Ectodermal cell (in vitro differentiated cells): Measurements from ENCODE around the gene WASF2.
"Not testable (repeated sequence)": the region's sequence is repeated elsewhere in the genome, so short reads cannot be mapped to it uniquely, and the experiment has no call there.

Source experiments
- H3K27ac ChIP-seq: 2 replicates; pipeline ENCODE4 v1.7.0; 2013; ENCODE audit warnings: mild to moderate bottlenecking, low read depth, low read length; ENCODE audit not compliant: insufficient read depth, poor library complexity, severe bottlenecking
- H3K27me3 ChIP-seq: 2 replicates; pipeline ENCODE4 v1.7.0; 2013; ENCODE audit warnings: mild to moderate bottlenecking, low read length; ENCODE audit not compliant: insufficient read depth, control insufficient read depth, poor library complexity, severe bottlenecking
- H3K36me3 ChIP-seq: one replicate; pipeline ENCODE4 v1.7.0; 2013; ENCODE audit warnings: low read length; ENCODE audit not compliant: control insufficient read depth, insufficient read depth
- H3K4me1 ChIP-seq: one replicate; pipeline ENCODE4 v1.7.0; 2013; ENCODE audit warnings: low read length; ENCODE audit not compliant: control insufficient read depth, insufficient read depth
- H3K4me3 ChIP-seq: 2 replicates; pipeline ENCODE4 v1.7.0; 2013; ENCODE audit warnings: low read depth, low read length, control low read depth; ENCODE audit not compliant: insufficient read depth
- H3K9me3 ChIP-seq: 2 replicates; pipeline ENCODE4 v1.7.0; 2013; ENCODE audit warnings: mild to moderate bottlenecking, low read length, moderate library complexity; ENCODE audit not compliant: control insufficient read depth
- WGBS, 2 experiments: methylation state at CpG; one replicate each; pipeline ENCODE4 v1.1.7; 2013; ENCODE audit warnings: missing lambda C conversion rate in 2 of 2; 5-methylcytosine and 5-hydroxymethylcytosine counted together

Gene WASF2

GRCh38 chr1:27438621-27439061, 51.3 kb downstream of the WASF2 start:
- H3K4me1 ChIP-seq, result peaks cover 18% of the 10 kb centered on the region
- H3K36me3 ChIP-seq, result no peaks in the 10 kb centered on the region
- no peak overlapping the region for H3K27ac ChIP-seq
- H3K4me3 ChIP-seq, result no peak overlapping the region
- no peaks in the 10 kb centered on the region for H3K9me3 ChIP-seq
- 86 to 95% methylated on average over 1 of the region's 1 CpG for WGBS, 2 experiments
- H3K27me3 ChIP-seq, result no peaks in the 10 kb centered on the region

GRCh38 chr1:27436204-27437159, 53.5 kb downstream of the WASF2 start:
- Histone ChIP-seq H3K36me3 (no peaks in the 10 kb centered on the region), H3K4me1 (peaks cover 18% of the 10 kb centered on the region), H3K9me3 (no peaks in the 10 kb centered on the region), H3K27me3 (no peaks in the 10 kb centered on the region), H3K27ac (no peak overlapping the region), H3K4me3 (no peak overlapping the region)
- WGBS, 2 experiments, result 83 to 85% methylated on average over 4 to 5 of the region's 5 CpGs

- H3K27me3 ChIP-seq, result no peaks in the 10 kb centered on the region
- H3K4me3 ChIP-seq, result no peak overlapping the region
- H3K9me3 ChIP-seq, result no peaks in the 10 kb centered on the region
- no peak overlapping the region for H3K27ac ChIP-seq
- peaks cover 18% of the 10 kb centered on the region for H3K4me1 ChIP-seq
- WGBS, 2 experiments, result 98 to 100% methylated on average over 1 to 2 of the region's 2 CpGs
- no peaks in the 10 kb centered on the region for H3K36me3 ChIP-seq
These were observed 54.3 kb downstream of the WASF2 start for GRCh38 chr1:27435566-27436203.

GRCh38 chr1:27433706-27434105, 56.3 kb downstream of the WASF2 start:
- H3K27me3 ChIP-seq, result no peaks in the 10 kb centered on the region
- no peak overlapping the region for H3K4me3 ChIP-seq
- H3K9me3 ChIP-seq, result no peaks in the 10 kb centered on the region
- H3K4me1 ChIP-seq, result peaks cover 26% of the 10 kb centered on the region
- WGBS, 2 experiments, result 96 to 98% methylated on average over 2 to 3 of the region's 3 CpGs
- no peak overlapping the region for H3K27ac ChIP-seq
- H3K36me3 ChIP-seq, result no peaks in the 10 kb centered on the region

GRCh38 chr1:27432725-27433124, 57.2 kb downstream of the WASF2 start:
- not testable (repeated sequence) for H3K9me3 ChIP-seq, H3K27me3 ChIP-seq, H3K27ac ChIP-seq, H3K36me3 ChIP-seq, H3K4me3 ChIP-seq
- peaks cover 35% of the 10 kb centered on the region for H3K4me1 ChIP-seq
- WGBS, 2 experiments, result no CpG with 5 or more reads among the region's 1 CpG

GRCh38 chr1:27431601-27431940, 58.4 kb downstream of the WASF2 start:
- no peak overlapping the region for H3K4me3 ChIP-seq
- no peak overlapping the region for H3K27ac ChIP-seq
- H3K4me1 ChIP-seq, result peaks cover 39% of the 10 kb centered on the region
- no peaks in the 10 kb centered on the region for H3K9me3 ChIP-seq
- H3K27me3 ChIP-seq, result no peaks in the 10 kb centered on the region
- no peaks in the 10 kb centered on the region for H3K36me3 ChIP-seq
- 97% methylated on average over 2 of the region's 2 CpGs; no CpG with 5 or more reads in 1 of the 2 experiments for WGBS, 2 experiments

- Histone ChIP-seq H3K27ac (no peak overlapping the region), H3K4me1 (peaks cover 34% of the 10 kb centered on the region), H3K27me3 (no peaks in the 10 kb centered on the region), H3K4me3 (no peak overlapping the region), H3K36me3 (no peaks in the 10 kb centered on the region), H3K9me3 (no peaks in the 10 kb centered on the region)
- 85 to 93% methylated on average over 1 of the region's 1 CpG for WGBS, 2 experiments
These were observed 58.9 kb downstream of the WASF2 start for GRCh38 chr1:27430903-27431600.

GRCh38 chr1:27429029-27429425, 60.9 kb downstream of the WASF2 start:
- Histone ChIP-seq H3K36me3 (peaks cover 2% of the 10 kb centered on the region), H3K27ac (peak overlapping the region; percentile 88), H3K4me1 (peaks cover 30% of the 10 kb centered on the region), H3K4me3 (no peak overlapping the region), H3K27me3 (no peaks in the 10 kb centered on the region), H3K9me3 (no peaks in the 10 kb centered on the region)
- 60 to 66% methylated on average over 2 of the region's 2 CpGs for WGBS, 2 experiments

GRCh38 chr1:27428316-27429028, 61.5 kb downstream of the WASF2 start:
- H3K27me3 ChIP-seq, result no peaks in the 10 kb centered on the region
- no peaks in the 10 kb centered on the region for H3K9me3 ChIP-seq
- peaks cover 30% of the 10 kb centered on the region for H3K4me1 ChIP-seq
- H3K4me3 ChIP-seq, result no peak overlapping the region
- peaks cover 2% of the 10 kb centered on the region for H3K36me3 ChIP-seq
- H3K27ac ChIP-seq, result peak overlapping the region; percentile 88
- 47 to 52% methylated on average over 14 to 16 of the region's 17 CpGs for WGBS, 2 experiments
